HCT116 (cell line): ENCODE results near the gene WIPI1. TPM values are rescaled to one million over a fixed set of nuclear protein-coding genes. Genes with fewer than 3 reads are reported as not detected.
A peak's percentile ranks its signal among the peaks of the same experiment; 100 is the strongest.
"Not testable (repeated sequence)": the region's sequence is repeated elsewhere in the genome, so short reads cannot be mapped to it uniquely, and the experiment has no call there.

ENCODE experiments used
- ATAC-seq: fragments of 200-7000 bp; cut with Tn5 transposase; 2 replicates; pipeline ENCODE4 v1.9.1; 2020; ENCODE audit warnings: mild to moderate bottlenecking, moderate library complexity
- BruUV-seq: library from RNA; stranded (reverse); fragments of 400-500 nt; replicated peaks from 2 replicates; lab custom pipeline; 2021; lab: Mats Ljungman, UMichigan
- CTCF ChIA-PET: fragments of 300-600 bp; sonication (Branson Sonifier 250); formaldehyde crosslinking; loops from one replicate; lab custom pipeline; 2021; ENCODE audit warnings: antibody characterized with exemption; lab: Charles Lee
- POLR2A ChIA-PET: fragments of 300-600, 350-600 bp; sonication (Branson Sonifier 250); formaldehyde crosslinking; loops from one replicate; lab custom pipeline; 2021; ENCODE audit warnings: antibody characterized with exemption; lab: Charles Lee
- RAD21 ChIA-PET, 2 experiments: fragments of 300-600 bp; sonication (Branson Sonifier 250); formaldehyde crosslinking; loops; one replicate each; lab custom pipeline; 2023; ENCODE audit warnings: low total read pairs in 2 of 2; ENCODE audit not compliant: uncharacterized antibody in 2 of 2, unreplicated experiment in 2 of 2, low non-redundant PET in 1 of 2; lab: Charles Lee
- DNase-seq: peaks from one replicate; pipeline ENCODE4 v3.0.0-alpha.2; 2010; ENCODE audit warnings: low read depth, low spot score
- H2AFZ ChIP-seq: fragments of 200-600 bp; shearing (Covaris generic), sonication (generic); 2 replicates; pipeline ENCODE4 v1.6.1; 2017; ENCODE audit warnings: low read depth, mixed run types, mixed read lengths, antibody characterized with exemption, low read length; ENCODE audit not compliant: poor library complexity, severe bottlenecking
- H3K27ac ChIP-seq: 2 replicates; pipeline ENCODE4 v1.5.1; 2012; ENCODE audit warnings: low read depth, low read length
- H3K27me3 ChIP-seq: fragments of 200-600 bp; sonication (generic); 2 replicates; pipeline ENCODE4 v1.6.1; 2016; ENCODE audit warnings: mixed run types, low read length, mixed read lengths; ENCODE audit not compliant: insufficient read depth
- H3K36me3 ChIP-seq, 2 experiments: fragments of 200-500 bp in 1 of 2; fragments of 200-600 bp in 1 of 2; sonication (Bioruptor generic) in 1 of 2; sonication (generic) in 1 of 2; 2 replicates each; pipeline versions ENCODE4 v1.5.1 to v1.6.1; 2014 to 2016; ENCODE audit warnings: low read length in 2 of 2, inconsistent platforms in 1 of 2, mixed read lengths in 1 of 2, mixed run types in 1 of 2; ENCODE audit not compliant: insufficient read depth in 2 of 2, control insufficient read depth in 1 of 2
- H3K4me1 ChIP-seq, 2 experiments: fragments of 200-600 bp in 1 of 2; sonication (generic) in 1 of 2; 2 replicates each; pipeline versions ENCODE4 v1.5.1 to v1.6.1; 2012 to 2017; ENCODE audit warnings: low read length in 2 of 2, inconsistent platforms in 1 of 2, mild to moderate bottlenecking in 1 of 2, mixed read lengths in 1 of 2, mixed run types in 1 of 2, moderate library complexity in 1 of 2; ENCODE audit not compliant: insufficient read depth in 2 of 2, control insufficient read depth in 1 of 2
- H3K4me2 ChIP-seq: fragments of 200-600 bp; sonication (generic); 2 replicates; pipeline ENCODE4 v1.6.1; 2017; ENCODE audit warnings: mixed run types, low read length, mixed read lengths
- H3K4me3 ChIP-seq, 2 experiments: fragments of 200-600 bp in 1 of 2; sonication (generic) in 1 of 2; replicated peaks in 1 of 2; 2 replicates each; pipeline ENCODE4 v1.5.1; 2011 to 2016; ENCODE audit warnings: low read length in 2 of 2, control low read depth in 1 of 2, low read depth in 1 of 2, mild to moderate bottlenecking in 1 of 2, mixed read lengths in 1 of 2, mixed run types in 1 of 2
- H3K79me2 ChIP-seq: fragments of 200-600 bp; sonication (generic); 2 replicates; pipeline ENCODE4 v1.6.1; 2017; ENCODE audit warnings: mild to moderate bottlenecking, mixed run types, low read length, moderate library complexity, mixed read lengths; ENCODE audit not compliant: insufficient read depth
- H3K9ac ChIP-seq: fragments of 200-600 bp; sonication (generic); 2 replicates; pipeline ENCODE4 v1.6.1; 2016; ENCODE audit warnings: low read length, mixed read lengths
- H3K9me2 ChIP-seq: fragments of 200-600 bp; sonication (generic), shearing (Covaris generic); 2 replicates; pipeline ENCODE4 v1.6.1; 2017; ENCODE audit warnings: mixed run types, mild to moderate bottlenecking, moderate library complexity; ENCODE audit not compliant: insufficient read depth
- H3K9me3 ChIP-seq, 2 experiments: fragments of 200-500 bp in 1 of 2; fragments of 200-600 bp in 1 of 2; sonication (Bioruptor generic) in 1 of 2; sonication (generic) in 1 of 2; 2 replicates each; pipeline ENCODE4 v1.6.1; 2014 to 2017; ENCODE audit warnings: low read length in 2 of 2, mixed read lengths in 2 of 2, inconsistent platforms in 1 of 2, low read depth in 1 of 2, mild to moderate bottlenecking in 1 of 2, mixed run types in 1 of 2, moderate library complexity in 1 of 2; ENCODE audit not compliant: control insufficient read depth in 1 of 2, insufficient read depth in 1 of 2
- H4K20me1 ChIP-seq: fragments of 200-600 bp; sonication (generic), shearing (Covaris generic); 2 replicates; pipeline ENCODE4 v1.6.1; 2017; ENCODE audit warnings: mixed run types, mild to moderate bottlenecking, moderate library complexity; ENCODE audit not compliant: insufficient read depth
- CEBPB ChIP-seq: IDR thresholded peaks from 2 replicates; pipeline ENCODE4 v1.6.1; 2012; ENCODE audit warnings: low read depth
- EGR1 ChIP-seq: IDR thresholded peaks from 2 replicates; pipeline ENCODE4 v1.6.1; 2012; ENCODE audit warnings: low read depth
- ELF1 ChIP-seq: IDR thresholded peaks from 2 replicates; pipeline ENCODE4 v1.6.1; 2012; ENCODE audit warnings: low read depth, borderline replicate concordance
- EZH2phosphoT487 ChIP-seq: fragments of 200-600 bp; IDR thresholded peaks from 2 replicates; pipeline ENCODE4 v1.6.1; 2018; ENCODE audit warnings: antibody characterized with exemption, borderline replicate concordance
- JUND ChIP-seq: IDR thresholded peaks from 2 replicates; pipeline ENCODE4 v1.6.1; 2012
- YY1 ChIP-seq: IDR thresholded peaks from 2 replicates; pipeline ENCODE4 v1.6.1; 2011; ENCODE audit warnings: low read length, low read depth, moderate library complexity, mild to moderate bottlenecking; ENCODE audit not compliant: insufficient replicate concordance; ENCODE audit errors: extremely low read depth
- ZFX ChIP-seq: fragments of 450-650 bp; IDR thresholded peaks from 2 replicates; pipeline ENCODE4 v1.6.1; 2017
- ZNF274 ChIP-seq: fragments of 200-500 bp; sonication (Bioruptor generic); IDR thresholded peaks from 2 replicates; pipeline ENCODE4 v1.6.1; 2014; ENCODE audit warnings: mild to moderate bottlenecking, low read depth, low read length, inconsistent platforms
- intact Hi-C: fragments of 100-400 bp; cut with micrococcal nuclease; formaldehyde crosslinking; loops from 2 replicates; pipeline ENCODE4 v1.10.0; 2022
- total RNA-seq: library from RNA; stranded (reverse); gene quantifications from one replicate; pipeline ENCODE4 v1.2.1, GENCODE V29; 2021; ENCODE audit not compliant: unreplicated experiment
- TF ChIP-seq, protein P1 (sequence below), 3 experiments: fragments of 200-600 bp in 1 of 3; sonication (generic) in 1 of 3; IDR thresholded peaks in 2 of 3; conservative IDR thresholded peaks in 1 of 3; 2 replicates each; pipeline ENCODE4 v1.5.1; 2012 to 2017; ENCODE audit warnings: low read depth in 2 of 3, low read length in 2 of 3, antibody characterized with exemption in 1 of 3, borderline replicate concordance in 1 of 3, control low read depth in 1 of 3, mild to moderate bottlenecking in 1 of 3, mixed read lengths in 1 of 3, mixed run types in 1 of 3, moderate library complexity in 1 of 3; ENCODE audit not compliant: insufficient read depth in 1 of 3

The WIPI1 gene
- total RNA-seq, 1 experiment from 2014 or later, result 21.5 TPM

DNA sequence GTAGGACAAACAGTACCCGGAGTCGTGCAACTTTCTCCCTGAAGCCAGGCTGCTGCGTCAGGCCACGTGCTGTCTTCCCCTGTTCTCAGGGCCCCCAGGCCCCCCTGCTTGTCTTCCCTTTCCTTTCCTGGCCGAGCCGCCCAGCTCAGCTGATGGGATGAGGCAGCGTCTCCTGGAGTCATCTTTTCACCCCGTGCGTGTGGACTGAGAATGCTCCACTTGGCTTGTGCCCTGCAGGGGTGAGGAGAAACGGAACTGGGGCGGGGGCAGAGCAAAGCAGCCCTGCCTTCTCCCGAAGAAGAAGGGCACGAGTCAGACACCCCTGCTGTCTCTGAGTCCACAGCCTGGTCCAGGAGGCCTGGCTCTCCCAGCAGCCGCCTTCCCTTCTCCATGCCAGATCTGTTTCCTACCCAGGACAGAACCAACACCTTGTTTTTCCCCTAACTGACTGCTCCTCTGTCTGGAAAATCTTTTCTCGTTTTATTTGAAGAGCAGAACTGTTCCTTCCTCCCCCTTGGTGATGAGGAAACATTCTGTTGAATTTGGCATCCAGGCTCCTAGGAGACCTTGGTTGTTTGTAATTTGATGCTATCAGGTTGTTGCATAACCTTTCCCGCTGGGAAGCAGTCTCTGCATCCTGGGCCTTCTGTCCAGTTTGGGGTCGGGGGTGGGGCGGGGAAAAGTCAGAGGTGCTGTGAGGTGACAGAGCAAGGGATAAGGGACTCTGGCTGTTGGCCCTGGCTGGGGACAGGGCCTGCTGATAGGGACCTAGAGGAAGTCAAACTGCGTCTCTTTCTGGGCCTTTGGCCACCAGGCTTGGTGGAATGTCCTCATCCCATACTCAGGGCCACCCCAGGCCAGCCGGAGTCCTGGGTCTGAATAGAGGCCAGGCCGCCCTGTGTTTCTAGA lies 78.8 kb downstream of the WIPI1 start (continued):
- TF ChIP-seq, protein P1, sequence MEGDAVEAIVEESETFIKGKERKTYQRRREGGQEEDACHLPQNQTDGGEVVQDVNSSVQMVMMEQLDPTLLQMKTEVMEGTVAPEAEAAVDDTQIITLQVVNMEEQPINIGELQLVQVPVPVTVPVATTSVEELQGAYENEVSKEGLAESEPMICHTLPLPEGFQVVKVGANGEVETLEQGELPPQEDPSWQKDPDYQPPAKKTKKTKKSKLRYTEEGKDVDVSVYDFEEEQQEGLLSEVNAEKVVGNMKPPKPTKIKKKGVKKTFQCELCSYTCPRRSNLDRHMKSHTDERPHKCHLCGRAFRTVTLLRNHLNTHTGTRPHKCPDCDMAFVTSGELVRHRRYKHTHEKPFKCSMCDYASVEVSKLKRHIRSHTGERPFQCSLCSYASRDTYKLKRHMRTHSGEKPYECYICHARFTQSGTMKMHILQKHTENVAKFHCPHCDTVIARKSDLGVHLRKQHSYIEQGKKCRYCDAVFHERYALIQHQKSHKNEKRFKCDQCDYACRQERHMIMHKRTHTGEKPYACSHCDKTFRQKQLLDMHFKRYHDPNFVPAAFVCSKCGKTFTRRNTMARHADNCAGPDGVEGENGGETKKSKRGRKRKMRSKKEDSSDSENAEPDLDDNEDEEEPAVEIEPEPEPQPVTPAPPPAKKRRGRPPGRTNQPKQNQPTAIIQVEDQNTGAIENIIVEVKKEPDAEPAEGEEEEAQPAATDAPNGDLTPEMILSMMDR (IDR thresholded peaks at IDR 0.05 in 2 of 3, conservative IDR thresholded peaks at IDR 0.05 in 1 of 3; ENCODE audit: borderline replicate concordance in 1 of 3, insufficient read depth in 1 of 3, low read depth in 2 of 3, low read length in 2 of 3), result no peak
- TF ChIP-seq YY1 (peak; percentile 14), EGR1 (no peak)
- TF ChIP-seq, all 23 proteins: peak for 7

DNA sequence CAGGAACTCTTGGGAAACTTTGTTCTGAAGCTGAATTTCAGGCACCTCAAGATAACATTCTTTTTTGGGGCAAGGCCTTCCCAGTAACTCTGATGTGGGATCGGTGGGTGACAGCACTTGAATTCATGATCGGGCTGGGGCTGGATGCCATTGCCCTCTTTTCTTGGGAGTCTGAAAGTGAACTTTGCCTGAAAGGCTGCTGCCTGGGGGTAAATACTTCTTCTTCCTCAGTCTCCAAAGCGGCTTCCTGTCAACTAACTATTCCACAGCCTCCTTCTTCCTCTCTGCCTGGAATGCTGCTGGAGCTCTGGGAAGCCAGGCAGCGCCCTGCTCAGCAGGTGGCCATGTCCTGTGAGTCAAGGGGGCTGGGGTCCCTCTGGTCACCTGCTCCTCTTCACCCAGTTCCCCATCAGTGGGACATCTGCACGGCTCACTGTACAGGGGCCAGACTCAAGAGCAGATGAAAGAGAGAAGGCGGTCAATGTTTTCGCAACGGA lies 79.5 kb downstream of the WIPI1 start:
- DNase-seq (no peak), ATAC-seq (peak; percentile 10; the same call in 1 of the 2 replicates)
- Histone ChIP-seq H3K9me2 (no peaks in the 10 kb centered on the region), H3K9ac (peak overlapping the region; percentile 58), H3K27ac (peak overlapping the region; percentile 96), H4K20me1 (no peaks in the 10 kb centered on the region), H3K4me1 (peaks cover 60 to 65% of the 10 kb centered on the region in 2 experiments), H3K27me3 (no peaks in the 10 kb centered on the region), H3K79me2 (no peaks in the 10 kb centered on the region), H3K4me3 (peak overlapping the region; percentile 20 to 31), H3K9me3 (no peaks in the 10 kb centered on the region), H2AFZ (no peak overlapping the region), H3K36me3 (no peaks in the 10 kb centered on the region), H3K4me2 (peak overlapping the region; percentile 60)
- BruUV-seq, result no TSS peak
- CTCF ChIA-PET, result interaction anchor here (0.8 kb wide), 1 partner anchor 21 kb away, joined by 3 read pairs; no protein-coding TSS in a partner anchor
- RAD21 ChIA-PET, result no interaction called here
- no peak for TF ChIP-seq EZH2phosphoT487
- no peak for TF ChIP-seq ELF1
- TF ChIP-seq ZNF274, result no peak
- TF ChIP-seq ZFX, result no peak
- TF ChIP-seq, protein P1 (IDR thresholded peaks at IDR 0.05 in 2 of 3, conservative IDR thresholded peaks at IDR 0.05 in 1 of 3; ENCODE audit: borderline replicate concordance in 1 of 3, insufficient read depth in 1 of 3, low read depth in 2 of 3, low read length in 2 of 3), result no peak
- no peak for TF ChIP-seq CEBPB
- TF ChIP-seq JUND, result no peak
- intact Hi-C loops, result no loop called here
- POLR2A ChIA-PET, result interaction anchor here (0.6 kb wide), 1 partner anchor 329 kb away, joined by 3 read pairs; no protein-coding TSS in a partner anchor

DNA sequence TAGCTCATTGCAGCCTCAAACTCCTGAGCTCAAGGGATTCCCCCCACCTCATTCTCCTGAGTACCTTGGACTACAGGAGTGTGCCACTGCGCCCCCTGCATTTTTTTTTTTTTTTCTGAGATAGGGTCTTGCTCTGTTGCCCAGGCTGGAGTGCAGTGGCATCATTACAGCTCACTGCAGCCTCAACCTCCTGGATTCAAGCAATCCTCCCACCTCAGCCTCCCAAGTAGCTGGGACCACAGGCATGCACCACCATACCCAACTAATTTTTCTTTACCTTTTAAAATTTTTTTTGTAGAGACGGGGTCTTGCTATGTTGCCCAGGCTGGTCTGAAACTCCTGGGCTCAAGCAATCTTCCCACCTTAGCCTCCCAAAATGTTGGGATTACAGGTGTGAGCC lies 81.1 kb downstream of the WIPI1 start:
- POLR2A ChIA-PET, ATAC-seq, H2AFZ ChIP-seq, intact Hi-C loops, DNase-seq, H3K9ac ChIP-seq, BruUV-seq, H4K20me1 ChIP-seq, H3K4me2 ChIP-seq, RAD21 ChIA-PET, H3K4me3 ChIP-seq, H3K27ac ChIP-seq, H3K36me3 ChIP-seq, H3K27me3 ChIP-seq, H3K9me2 ChIP-seq, H3K9me3 ChIP-seq, H3K79me2 ChIP-seq, CTCF ChIA-PET: not testable (repeated sequence)
- peaks cover 44 to 49% of the 10 kb centered on the region in 2 experiments for H3K4me1 ChIP-seq
